NCI-H2196 treated with DMSO at 0.1 percent for 48 hours (cell line): ENCODE measurements around the gene TFCP2L1.
A peak's percentile ranks its signal among the peaks of the same experiment; 100 is the strongest.
"Not testable (repeated sequence)": the region's sequence is repeated elsewhere in the genome, so short reads cannot be mapped to it uniquely, and the experiment has no call there.

Experiments
- DNase-seq: peaks from one replicate; lab custom pipeline; 2025; ENCODE audit not compliant: unreplicated experiment; lab: John Stamatoyannopoulos, UW

TFCP2L1 gene

GRCh38 chr2:121269436-121269835 is 15.6 kb downstream of the TFCP2L1 start:
- DNase-seq, result not testable (repeated sequence)

GRCh38 chr2:121266543-121267106 is 18.4 kb downstream of the TFCP2L1 start:
- DNase-seq, result no peak

DNA sequence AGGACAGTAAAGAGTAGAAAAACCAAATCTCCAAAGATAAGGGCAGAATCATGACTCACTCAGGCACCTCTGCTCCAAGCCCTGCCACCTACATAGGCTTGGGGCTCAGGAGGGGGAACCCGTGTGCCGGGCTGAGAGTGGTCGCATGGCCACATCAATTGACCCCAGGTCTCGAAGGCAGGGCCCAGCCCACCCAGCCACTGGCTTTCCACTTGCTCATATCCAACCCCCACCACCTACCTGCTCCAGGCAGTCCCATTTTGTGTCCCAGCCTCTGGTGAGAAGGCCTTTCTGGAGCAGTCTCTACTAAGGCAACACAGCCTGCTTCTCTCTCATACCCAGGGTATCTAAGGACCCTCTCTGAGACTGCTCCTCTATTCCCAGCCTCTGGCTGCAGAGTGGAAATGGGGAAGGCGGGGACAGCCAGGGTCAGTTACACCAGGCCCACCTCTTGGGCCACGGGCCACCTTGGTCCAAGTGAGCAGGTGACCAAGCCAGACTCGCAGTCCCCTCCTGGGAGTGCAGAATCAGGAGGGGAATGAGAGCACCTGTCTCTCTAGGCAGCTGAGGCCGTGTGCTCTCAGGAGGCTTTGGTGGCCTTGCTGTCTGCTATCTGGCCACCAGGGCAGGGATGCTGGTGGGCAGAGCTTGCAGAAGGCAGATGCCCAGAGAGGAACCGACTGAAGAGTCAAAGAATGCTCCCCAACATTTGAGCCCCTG is 20.8 kb downstream of the TFCP2L1 start:
- no peak for DNase-seq

- peak; percentile 88 for DNase-seq
Measured at GRCh38 chr2:121260370-121261154, 24.4 kb downstream of the TFCP2L1 start.

DNA sequence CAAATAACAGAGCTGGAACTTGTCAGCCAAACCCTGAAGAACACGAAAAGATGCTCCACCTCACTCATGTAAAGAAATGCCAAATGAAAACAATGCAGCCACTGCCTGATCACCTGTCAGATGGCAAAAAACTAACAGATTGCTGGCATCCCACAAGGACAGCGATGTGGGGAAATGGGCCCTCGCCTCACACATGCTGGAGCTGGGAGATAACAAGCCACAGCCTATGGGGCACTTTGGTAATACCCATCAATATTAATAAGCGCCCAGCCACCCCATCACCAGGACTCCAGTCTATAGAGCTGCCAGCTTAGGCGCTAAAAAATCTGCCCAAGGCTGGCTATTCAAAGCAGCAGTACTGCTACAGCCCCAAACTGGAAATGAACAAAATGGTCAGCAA is 27.0 kb downstream of the TFCP2L1 start:
- DNase-seq, result no peak

GRCh38 chr2:121257480-121257840 is 27.5 kb downstream of the TFCP2L1 start:
- no peak for DNase-seq

DNA sequence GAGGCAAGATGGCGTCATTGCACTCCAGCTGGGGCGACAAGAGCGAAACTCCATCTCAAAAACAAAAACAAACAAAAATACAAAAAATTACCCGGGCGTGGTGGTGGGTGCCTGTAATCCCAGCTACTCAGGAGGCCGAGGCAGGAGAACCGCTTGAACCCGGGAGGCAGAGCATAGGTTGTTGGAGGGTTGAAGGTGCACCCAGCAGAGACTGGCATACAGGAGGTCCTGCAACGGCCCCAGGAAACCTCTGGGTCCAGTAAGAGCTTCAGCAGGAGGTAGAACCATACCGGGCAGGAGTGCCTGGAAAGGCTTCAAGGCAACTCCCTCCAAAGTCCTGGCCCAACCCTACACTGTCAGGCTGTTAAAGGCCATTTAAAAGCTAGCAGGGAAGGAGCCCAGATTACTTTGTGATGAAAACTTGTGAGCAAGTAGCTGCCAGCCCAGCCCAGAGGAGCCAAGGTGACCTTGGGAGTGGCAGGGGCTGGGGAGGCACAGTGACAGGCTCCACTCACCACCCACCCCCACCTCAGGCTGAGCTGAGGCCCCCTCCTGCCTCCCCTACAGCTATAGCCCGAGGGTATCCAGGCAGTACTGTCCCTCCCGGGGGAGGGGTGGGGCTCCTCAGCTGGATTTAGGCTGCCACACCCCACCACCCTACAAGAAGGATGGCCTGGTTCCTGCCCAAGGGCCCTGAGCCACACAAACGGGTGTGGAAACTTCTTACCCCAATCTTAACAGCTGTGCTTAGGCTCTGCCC is 28.1 kb downstream of the TFCP2L1 start:
- DNase-seq, result no peak

- peak; percentile 48 for DNase-seq
Measured at GRCh38 chr2:121255358-121255757, 29.6 kb downstream of the TFCP2L1 start.

GRCh38 chr2:121254748-121255147 is 30.3 kb downstream of the TFCP2L1 start:
- DNase-seq, result peak; percentile 19

- no peak for DNase-seq
Measured at GRCh38 chr2:121253674-121254240, 31.2 kb downstream of the TFCP2L1 start.

DNA sequence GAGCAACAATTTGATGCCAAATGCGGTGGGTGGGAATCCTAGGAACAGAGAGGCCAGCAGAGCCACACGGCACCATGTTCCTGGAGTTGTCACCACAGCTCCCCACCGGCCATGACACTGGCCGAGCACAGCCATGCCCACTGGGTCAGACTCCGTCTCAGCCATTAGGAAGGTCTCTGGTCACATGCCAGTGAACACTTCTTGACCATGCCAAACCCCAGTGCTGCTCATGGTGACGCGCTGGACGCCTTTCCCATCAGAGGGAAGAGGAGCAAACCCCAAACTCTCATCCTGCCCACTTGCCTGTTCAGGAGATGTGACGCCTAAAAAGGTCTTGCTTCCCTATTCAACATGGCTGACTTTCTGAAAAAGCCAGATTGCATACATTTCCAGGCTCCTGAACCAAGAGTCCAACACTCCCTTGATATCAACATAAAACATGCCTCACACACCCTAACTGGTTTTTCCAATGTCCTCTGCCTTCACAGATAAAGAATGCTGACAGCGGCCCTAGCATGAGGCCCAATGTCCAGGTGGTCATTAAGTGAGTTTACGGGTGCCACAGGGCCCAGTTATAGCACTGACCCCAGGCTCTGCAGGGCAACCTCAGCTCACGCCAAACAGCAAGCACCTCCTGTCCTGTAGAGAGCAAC is 31.9 kb downstream of the TFCP2L1 start:
- no peak for DNase-seq

- no peak for DNase-seq
Measured at GRCh38 chr2:121251497-121251896, 33.5 kb downstream of the TFCP2L1 start.

DNA sequence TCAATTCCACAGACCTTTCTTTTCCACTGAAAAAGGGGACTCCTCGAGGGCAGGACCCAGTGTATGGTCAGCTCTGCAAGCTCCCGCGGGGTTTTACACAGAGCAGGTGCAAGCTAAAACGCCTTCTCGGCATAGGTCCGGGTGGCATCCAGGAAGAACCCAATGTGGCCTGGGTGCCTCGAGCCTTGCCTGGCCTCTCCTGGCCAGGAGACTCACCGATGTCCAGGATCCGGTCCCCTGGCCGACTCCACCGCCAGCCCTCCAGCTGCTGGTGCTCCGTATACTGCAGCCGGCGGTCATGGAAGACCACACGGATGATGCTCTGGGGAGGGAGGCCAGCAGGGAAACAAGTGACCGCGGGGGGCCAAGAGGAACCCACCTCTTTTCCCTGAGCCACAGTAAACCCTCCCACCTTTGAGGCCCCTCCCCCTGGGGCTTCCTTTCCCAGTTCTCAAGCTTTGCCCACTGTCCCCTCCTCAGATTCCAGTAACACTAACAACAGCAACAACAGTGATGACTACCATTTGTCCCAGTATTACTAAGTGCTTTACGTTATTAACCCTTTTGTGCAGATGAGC is 36.1 kb downstream of the TFCP2L1 start:
- DNase-seq, result no peak

DNA sequence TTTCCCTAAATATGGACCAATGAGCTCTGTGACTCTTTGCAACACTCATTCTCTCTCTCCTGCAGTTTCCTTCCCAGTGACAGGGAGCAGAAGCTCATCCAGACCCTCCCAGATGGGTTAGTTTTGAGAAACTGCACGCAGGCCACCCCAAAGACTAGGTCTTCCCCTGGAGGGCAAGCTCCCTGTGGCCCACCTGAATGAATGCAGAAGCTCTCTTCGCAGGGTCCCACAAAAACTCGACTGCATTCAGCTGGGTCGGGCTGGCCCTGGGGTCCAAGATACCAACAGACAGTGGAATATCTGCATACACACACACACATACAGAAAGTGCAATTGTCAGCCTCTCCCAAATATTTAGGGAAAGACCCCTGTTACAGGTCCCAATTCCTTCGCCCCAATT is 37.0 kb downstream of the TFCP2L1 start:
- no peak for DNase-seq

GRCh38 chr2:121247534-121247933 is 37.5 kb downstream of the TFCP2L1 start:
- DNase-seq, result no peak

- DNase-seq, result no peak
Measured at GRCh38 chr2:121246704-121247255, 38.2 kb downstream of the TFCP2L1 start.

DNA sequence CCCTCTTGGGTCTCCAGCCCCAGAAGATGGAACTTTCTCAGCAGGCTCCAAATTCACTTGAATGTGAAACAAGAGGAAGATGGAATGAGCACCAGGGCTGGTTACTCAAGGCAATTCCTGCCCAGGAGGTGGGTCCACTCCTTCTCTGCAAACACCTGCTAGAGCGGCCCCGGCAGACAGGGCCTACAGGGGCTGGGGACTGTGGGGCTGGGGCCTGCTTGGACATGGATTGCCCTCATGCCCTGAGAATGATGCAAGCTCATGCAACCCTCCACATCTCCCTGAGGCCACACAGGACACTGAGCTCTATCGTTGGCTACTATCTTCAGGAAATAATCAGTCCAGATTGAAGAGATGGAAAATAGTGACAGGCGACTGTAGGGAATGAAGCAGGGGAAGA is 39.1 kb downstream of the TFCP2L1 start:
- no peak for DNase-seq

GRCh38 chr2:121245120-121245820 is 39.7 kb downstream of the TFCP2L1 start:
- no peak for DNase-seq

DNA sequence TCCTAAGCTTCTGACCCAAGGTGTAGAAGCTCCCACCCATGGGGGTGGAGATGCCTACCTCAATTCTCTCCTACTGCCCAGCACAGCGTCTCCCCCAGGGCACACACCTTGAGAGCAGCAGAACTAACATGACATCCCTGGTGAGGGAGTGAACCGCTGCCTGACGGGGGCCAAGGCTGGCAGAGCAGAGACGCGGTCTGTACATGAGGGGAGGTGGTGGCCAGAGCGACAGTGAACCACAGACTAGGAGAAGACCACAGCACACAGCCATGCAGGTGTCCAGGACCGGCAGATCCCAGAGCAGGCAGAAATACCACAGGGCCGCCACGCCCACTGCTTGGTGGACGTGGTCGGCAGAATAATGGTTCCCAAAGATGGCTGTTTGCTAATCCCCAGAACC is 40.4 kb downstream of the TFCP2L1 start:
- no peak for DNase-seq
